Glomerular visceral epithelial cell (primary cell): ENCODE results near the gene TMEM200C.

Source experiments
- DNase-seq: peaks from one replicate; pipeline ENCODE4 v3.0.0-alpha.2; 2016; ENCODE audit errors: extremely low spot score

Gene TMEM200C

DNA sequence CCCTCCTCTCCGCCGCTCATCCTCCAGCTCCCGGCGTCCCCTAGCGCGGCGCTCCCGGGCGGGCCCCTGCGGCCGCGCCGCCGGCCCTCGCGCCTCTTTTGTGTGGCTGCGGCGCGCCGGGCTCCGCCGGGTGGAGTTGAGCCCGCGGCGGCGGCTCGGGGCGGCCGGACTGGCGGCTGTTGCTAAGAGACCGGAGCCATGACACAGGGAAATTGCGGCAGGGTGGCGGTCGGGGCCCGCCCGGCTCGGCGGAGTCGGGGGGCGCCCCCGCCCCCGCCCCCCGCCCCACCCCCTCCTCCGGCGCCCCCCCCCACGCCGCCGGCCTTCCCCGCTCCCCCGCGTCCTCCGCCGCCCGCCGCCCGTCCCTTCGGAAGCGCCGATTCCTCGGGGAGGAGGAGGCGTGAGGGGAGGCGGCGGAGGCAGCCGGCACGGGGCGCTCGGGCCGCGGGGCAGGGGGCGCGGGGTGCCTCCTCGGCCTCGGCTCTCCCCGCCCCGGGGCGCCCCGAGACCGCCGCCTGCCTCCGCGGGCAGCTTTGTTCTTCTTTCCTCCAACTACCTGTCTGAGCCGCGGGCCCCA is at the start of gene TMEM200C:
TMEM200C (minus strand) TSS at position 224 of the 577 bp plus-strand sequence. CDS start 3,459 bp downstream, outside the sequence.
- peak; percentile 13 for DNase-seq

GRCh38 chr18:5944448-5944847 is 49.1 kb upstream of the TMEM200C start:
- no peak for DNase-seq

DNA sequence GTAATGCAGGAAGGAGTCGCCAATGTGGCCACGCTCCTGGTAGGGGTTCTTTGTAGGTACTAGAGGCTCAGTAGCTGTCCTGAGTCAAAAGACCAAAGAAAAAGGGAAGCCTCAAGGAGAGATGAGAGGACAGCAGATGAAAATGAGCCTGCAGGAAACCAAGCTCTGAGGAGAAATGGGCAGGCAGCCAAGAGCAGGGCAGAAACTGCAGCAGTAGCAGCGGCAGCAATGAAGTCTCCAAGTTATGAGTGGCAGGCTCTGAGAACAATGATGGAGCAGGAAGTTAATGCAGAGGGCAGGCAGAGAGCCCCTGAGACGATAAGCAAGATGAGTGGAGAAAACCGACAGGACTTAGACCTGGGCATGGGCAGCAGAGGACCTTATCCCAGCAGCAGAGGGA is 48.2 kb upstream of the TMEM200C start:
- DNase-seq = no peak

DNA sequence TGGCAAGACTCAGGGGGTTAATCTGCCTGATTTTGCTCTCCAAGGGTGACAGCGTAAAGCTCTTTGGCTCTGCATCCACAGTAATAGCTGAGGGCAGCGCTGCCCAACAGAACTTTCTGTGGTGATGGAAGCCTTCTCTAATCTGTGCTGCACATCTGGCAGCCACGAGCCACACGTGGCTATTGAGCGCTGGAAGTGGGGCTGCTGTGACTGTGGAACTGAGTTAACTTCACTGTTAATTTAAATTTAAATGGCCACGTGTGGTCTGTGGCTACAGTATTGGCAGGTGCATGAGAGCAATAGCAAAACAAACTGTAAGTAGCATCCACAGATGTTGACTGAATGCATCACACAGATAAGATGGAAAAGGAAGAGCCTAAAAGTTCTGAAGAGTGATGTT is 47.3 kb upstream of the TMEM200C start:
- no peak for DNase-seq

- DNase-seq = no peak
Observed at GRCh38 chr18:5941890-5942289, 46.6 kb upstream of the TMEM200C start.

GRCh38 chr18:5939801-5940667 is 44.7 kb upstream of the TMEM200C start:
- DNase-seq = no peak

GRCh38 chr18:5937795-5938194 is 42.5 kb upstream of the TMEM200C start:
- DNase-seq = no peak

DNA sequence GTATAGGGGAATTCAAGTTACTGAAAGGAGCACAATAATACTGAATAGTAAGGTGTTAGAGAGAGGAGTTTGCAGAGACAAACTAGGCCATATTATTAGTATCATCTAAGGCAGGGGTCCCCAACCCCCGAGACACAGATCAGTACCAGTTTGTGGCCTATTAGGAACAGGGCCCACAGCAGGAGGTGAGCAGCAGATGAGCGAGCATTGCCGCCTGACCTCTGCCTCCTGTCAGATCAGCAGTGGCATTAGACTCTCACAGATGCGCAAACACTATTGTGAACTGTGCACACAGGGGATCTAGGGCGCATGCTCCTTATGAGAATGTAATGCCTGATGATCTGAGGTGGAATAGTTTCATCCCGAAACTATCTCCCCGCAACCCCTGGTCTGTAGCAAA is 41.8 kb upstream of the TMEM200C start:
- DNase-seq = no peak

DNA sequence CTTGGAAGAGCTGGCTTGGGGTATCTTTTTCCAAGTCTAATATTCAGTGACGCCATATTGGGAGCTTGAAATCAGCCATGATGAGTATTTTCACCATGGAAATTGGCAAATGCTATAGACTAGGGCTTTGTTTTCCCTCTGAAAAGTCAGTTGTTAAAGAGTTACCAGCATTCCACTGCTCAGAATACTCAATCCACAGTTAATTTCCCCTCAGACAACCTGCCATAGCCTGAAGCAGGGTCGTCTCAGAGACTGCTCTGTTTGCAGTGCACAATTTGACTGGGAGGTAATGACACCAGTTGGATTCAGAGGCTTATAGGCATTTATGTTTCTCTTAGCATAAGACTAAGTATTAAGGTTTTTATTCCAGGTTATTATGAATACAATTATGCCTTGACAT is 35.5 kb upstream of the TMEM200C start:
- DNase-seq = no peak

- DNase-seq = no peak
Observed at GRCh38 chr18:5918205-5918858, 23.0 kb upstream of the TMEM200C start.

DNA sequence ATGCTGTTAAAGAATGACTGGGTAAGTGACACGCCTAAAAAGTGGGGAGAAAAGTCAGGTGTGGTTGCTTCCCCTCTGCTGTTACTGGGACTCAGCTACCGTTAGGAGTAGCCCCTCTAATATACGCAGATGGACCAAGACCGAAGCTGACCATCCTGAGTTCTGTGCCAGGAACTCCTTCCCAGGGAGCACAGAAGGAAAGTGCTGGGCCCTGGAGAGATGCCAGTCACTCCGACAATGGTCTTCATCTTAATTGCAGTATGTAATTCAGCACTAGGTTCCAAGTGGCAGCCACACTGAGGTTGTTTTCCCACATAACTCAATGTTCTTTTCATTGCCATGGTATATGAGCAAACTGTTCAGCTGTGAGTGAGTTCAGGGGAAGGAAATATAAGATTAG is 19.6 kb upstream of the TMEM200C start:
- no peak for DNase-seq

DNA sequence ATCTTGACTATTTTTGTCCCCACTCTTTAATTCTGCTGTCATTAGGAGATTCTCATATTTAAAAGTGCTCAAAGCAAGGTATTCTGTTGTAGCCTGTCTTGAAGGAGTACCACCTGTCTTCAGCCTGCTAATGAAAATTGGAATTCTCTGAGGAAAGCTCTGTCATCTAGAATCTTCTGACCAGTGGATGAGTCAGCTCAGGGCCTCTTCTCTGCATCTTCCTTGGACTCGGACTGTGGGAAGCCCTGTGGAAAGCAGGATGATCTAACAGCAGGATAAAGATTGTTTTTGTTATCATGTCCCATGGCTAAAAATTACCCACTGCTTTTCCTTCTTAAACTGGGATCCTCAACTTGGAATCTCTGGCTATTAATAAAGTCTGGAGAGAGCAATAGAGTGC is 18.7 kb upstream of the TMEM200C start:
- no peak for DNase-seq

DNA sequence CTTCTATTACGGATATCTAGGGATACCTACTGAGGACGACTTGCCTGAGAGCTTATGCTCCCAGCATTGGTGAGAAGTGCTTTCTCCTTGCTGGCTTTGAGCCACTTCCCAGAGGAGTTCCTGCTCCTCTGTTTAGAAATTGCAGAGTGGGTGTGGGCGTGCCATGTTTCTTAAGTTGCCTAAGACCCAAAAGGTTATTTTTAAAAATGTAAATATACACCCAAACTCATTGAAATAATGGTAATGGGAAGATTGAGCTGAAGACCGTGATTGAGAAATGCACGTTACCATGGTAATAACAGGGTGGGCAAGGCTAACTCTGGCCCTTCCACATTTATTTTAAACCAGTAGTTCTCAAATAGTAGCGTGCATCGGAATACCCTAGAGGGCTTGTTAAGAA is 17.2 kb upstream of the TMEM200C start:
- no peak for DNase-seq

- DNase-seq = no peak
Observed at GRCh38 chr18:5909125-5909524, 13.8 kb upstream of the TMEM200C start.

- no peak for DNase-seq
Observed at GRCh38 chr18:5903386-5903785, 8.1 kb upstream of the TMEM200C start.

GRCh38 chr18:5900262-5900661 is 4.9 kb upstream of the TMEM200C start:
- DNase-seq = no peak

GRCh38 chr18:5899835-5900234 is 4.5 kb upstream of the TMEM200C start:
- no peak for DNase-seq

GRCh38 chr18:5895876-5896740 is 786 bp upstream of the TMEM200C start:
- no peak for DNase-seq

DNA sequence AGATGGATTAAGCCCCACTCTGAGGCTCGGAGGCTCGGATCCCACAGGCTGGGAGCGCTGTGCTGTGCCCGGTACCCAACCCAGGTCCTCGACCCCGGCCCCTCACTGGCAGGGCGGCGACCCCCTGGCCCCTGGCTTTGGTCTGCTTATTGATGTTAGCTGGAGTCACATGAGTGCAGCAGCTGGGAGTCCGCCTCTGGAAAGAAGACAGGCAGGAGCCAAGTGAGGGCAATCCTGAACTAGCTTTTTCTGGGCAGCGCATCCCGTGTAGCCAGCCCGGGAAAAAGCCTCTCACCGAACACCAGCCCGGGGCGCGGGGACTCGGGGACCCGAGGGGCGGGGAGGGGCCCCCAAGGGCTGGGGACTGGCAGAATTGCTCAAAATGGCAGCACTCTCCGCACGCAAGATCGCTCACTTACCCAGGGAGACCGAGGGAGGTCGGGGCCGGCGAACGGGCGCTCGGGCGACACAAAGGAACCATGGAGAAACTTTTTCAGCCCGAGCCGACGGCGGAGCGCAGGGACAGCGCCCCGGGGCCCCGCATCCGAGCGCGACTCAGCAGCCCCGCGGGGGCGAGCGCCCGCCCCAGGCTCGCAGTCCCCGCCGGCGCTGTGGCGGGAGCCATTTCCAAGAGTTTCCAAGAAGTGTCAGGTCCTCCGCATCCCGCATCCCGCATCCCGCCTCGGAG is 567 bp downstream of the TMEM200C start:
- DNase-seq = no peak

- DNase-seq = no peak
Observed at GRCh38 chr18:5893956-5894610, 1.2 kb downstream of the TMEM200C start.
